ENCODE results near the gene PDE6D.
A peak's percentile ranks its signal among the peaks of the same experiment; 100 is the strongest.

Gene PDE6D

GRCh38 chr2:231718799-231719198, 62.3 kb downstream of the PDE6D start:
- TF ChIP-seq TAF1 (IDR thresholded peaks at IDR 0.05; ENCODE audit: low read depth), result no peak
- TF ChIP-seq, protein P1, sequence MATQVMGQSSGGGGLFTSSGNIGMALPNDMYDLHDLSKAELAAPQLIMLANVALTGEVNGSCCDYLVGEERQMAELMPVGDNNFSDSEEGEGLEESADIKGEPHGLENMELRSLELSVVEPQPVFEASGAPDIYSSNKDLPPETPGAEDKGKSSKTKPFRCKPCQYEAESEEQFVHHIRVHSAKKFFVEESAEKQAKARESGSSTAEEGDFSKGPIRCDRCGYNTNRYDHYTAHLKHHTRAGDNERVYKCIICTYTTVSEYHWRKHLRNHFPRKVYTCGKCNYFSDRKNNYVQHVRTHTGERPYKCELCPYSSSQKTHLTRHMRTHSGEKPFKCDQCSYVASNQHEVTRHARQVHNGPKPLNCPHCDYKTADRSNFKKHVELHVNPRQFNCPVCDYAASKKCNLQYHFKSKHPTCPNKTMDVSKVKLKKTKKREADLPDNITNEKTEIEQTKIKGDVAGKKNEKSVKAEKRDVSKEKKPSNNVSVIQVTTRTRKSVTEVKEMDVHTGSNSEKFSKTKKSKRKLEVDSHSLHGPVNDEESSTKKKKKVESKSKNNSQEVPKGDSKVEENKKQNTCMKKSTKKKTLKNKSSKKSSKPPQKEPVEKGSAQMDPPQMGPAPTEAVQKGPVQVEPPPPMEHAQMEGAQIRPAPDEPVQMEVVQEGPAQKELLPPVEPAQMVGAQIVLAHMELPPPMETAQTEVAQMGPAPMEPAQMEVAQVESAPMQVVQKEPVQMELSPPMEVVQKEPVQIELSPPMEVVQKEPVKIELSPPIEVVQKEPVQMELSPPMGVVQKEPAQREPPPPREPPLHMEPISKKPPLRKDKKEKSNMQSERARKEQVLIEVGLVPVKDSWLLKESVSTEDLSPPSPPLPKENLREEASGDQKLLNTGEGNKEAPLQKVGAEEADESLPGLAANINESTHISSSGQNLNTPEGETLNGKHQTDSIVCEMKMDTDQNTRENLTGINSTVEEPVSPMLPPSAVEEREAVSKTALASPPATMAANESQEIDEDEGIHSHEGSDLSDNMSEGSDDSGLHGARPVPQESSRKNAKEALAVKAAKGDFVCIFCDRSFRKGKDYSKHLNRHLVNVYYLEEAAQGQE (IDR thresholded peaks at IDR 0.05; ENCODE audit: low read depth), result no peak
- TF ChIP-seq EGR1 (IDR thresholded peaks at IDR 0.05), result no peak
- TF ChIP-seq CREB1 (IDR thresholded peaks at IDR 0.05; ENCODE audit: low read depth), result no peak
- TF ChIP-seq YY1 (IDR thresholded peaks at IDR 0.05; ENCODE audit: low read depth), result no peak
- no peak for TF ChIP-seq NFIC (IDR thresholded peaks at IDR 0.05)
- TF ChIP-seq FOXM1 (IDR thresholded peaks at IDR 0.05; ENCODE audit: borderline replicate concordance, low read depth), result no peak
- no peak for TF ChIP-seq TEAD4 (IDR thresholded peaks at IDR 0.05)
- no peak for TF ChIP-seq CEBPB (IDR thresholded peaks at IDR 0.05)
- no peak for TF ChIP-seq ZBTB7A (IDR thresholded peaks at IDR 0.05; ENCODE audit: low read depth)
- no peak for TF ChIP-seq TCF12 (IDR thresholded peaks at IDR 0.05; ENCODE audit: low read depth)
- no peak for TF ChIP-seq MAX (IDR thresholded peaks at IDR 0.05)
- TF ChIP-seq, protein P2, sequence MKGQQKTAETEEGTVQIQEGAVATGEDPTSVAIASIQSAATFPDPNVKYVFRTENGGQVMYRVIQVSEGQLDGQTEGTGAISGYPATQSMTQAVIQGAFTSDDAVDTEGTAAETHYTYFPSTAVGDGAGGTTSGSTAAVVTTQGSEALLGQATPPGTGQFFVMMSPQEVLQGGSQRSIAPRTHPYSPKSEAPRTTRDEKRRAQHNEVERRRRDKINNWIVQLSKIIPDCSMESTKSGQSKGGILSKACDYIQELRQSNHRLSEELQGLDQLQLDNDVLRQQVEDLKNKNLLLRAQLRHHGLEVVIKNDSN (IDR thresholded peaks at IDR 0.05), result no peak
- no peak for TF ChIP-seq RAD21 (IDR thresholded peaks at IDR 0.05; ENCODE audit: low read depth)
- no peak for TF ChIP-seq EP300 (IDR thresholded peaks at IDR 0.05; ENCODE audit: borderline replicate concordance)

GRCh38 chr2:231717281-231718171, 63.6 kb downstream of the PDE6D start:
- TF ChIP-seq YY1 (IDR thresholded peaks at IDR 0.05; ENCODE audit: low read depth), result no peak
- TF ChIP-seq, protein P2 (IDR thresholded peaks at IDR 0.05), result peak; percentile 94

- TF ChIP-seq CREB1 (IDR thresholded peaks at IDR 0.05; ENCODE audit: low read depth) (no peak), ZBTB7A (IDR thresholded peaks at IDR 0.05; ENCODE audit: low read depth) (no peak), TCF12 (IDR thresholded peaks at IDR 0.05; ENCODE audit: low read depth) (no peak), RAD21 (IDR thresholded peaks at IDR 0.05; ENCODE audit: low read depth) (no peak)
Observed at GRCh38 chr2:231716666-231717280, 64.3 kb downstream of the PDE6D start.

DNA sequence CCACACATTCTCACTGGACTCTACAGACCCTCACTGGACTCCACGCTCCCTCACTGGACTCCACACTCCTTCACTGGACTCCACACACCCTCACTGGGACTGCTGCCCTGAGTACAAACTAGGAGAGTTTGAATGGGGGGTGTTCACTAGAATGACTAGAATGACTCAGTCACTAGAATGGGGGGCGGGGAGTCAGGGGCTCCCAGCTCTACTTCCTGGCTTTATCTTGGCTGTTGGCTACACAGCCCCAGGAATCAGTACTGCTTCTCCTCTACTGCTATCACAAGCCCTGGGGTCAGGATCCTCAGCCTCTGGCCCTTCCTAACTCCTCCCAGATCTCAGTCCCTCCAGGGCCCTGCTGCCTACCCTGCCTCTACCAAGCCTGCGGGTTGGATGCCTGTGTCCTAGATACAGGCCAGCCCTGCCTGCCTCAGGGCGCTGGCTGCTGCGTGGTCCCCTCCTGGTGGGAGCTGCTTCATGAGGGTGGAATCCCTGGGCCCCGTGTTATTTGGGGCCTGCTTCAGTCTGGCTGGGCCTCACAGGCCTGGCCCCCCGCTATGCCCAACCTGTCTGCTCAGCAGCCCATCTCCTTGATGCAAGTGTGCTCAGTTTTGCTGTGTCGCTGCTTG, 65.0 kb downstream of the PDE6D start:
- no peak for TF ChIP-seq CEBPB (IDR thresholded peaks at IDR 0.05)
- no peak for TF ChIP-seq CREB1 (IDR thresholded peaks at IDR 0.05; ENCODE audit: low read depth)
- TF ChIP-seq TCF12 (IDR thresholded peaks at IDR 0.05; ENCODE audit: low read depth), result no peak
- TF ChIP-seq TEAD4 (IDR thresholded peaks at IDR 0.05), result no peak
- TF ChIP-seq, protein P1 (IDR thresholded peaks at IDR 0.05; ENCODE audit: low read depth), result no peak
- TF ChIP-seq FOXM1 (IDR thresholded peaks at IDR 0.05; ENCODE audit: borderline replicate concordance, low read depth), result no peak
- TF ChIP-seq, protein P2 (IDR thresholded peaks at IDR 0.05), result no peak

- TF ChIP-seq TCF12 (IDR thresholded peaks at IDR 0.05; ENCODE audit: low read depth) (no peak), FOXM1 (IDR thresholded peaks at IDR 0.05; ENCODE audit: borderline replicate concordance, low read depth) (no peak), NFIC (IDR thresholded peaks at IDR 0.05) (no peak), RAD21 (IDR thresholded peaks at IDR 0.05; ENCODE audit: low read depth) (no peak), MAX (IDR thresholded peaks at IDR 0.05) (no peak), TEAD4 (IDR thresholded peaks at IDR 0.05) (no peak), EGR1 (IDR thresholded peaks at IDR 0.05) (no peak), CREB1 (IDR thresholded peaks at IDR 0.05; ENCODE audit: low read depth) (no peak), ZBTB7A (IDR thresholded peaks at IDR 0.05; ENCODE audit: low read depth) (no peak), EP300 (IDR thresholded peaks at IDR 0.05; ENCODE audit: borderline replicate concordance) (no peak), YY1 (IDR thresholded peaks at IDR 0.05; ENCODE audit: low read depth) (no peak), CEBPB (IDR thresholded peaks at IDR 0.05) (no peak), TAF1 (IDR thresholded peaks at IDR 0.05; ENCODE audit: low read depth) (no peak)
- TF ChIP-seq, protein P1 (IDR thresholded peaks at IDR 0.05; ENCODE audit: low read depth), result no peak
- TF ChIP-seq, protein P2 (IDR thresholded peaks at IDR 0.05), result no peak
Observed at GRCh38 chr2:231715499-231715837, 65.6 kb downstream of the PDE6D start.

All from Ishikawa (cell line).